Right renal pelvis (tissue), 4 donors: ENCODE data around the gene SFRP2. TPM values are rescaled to one million over a fixed set of nuclear protein-coding genes. Genes with fewer than 3 reads are reported as not detected.

ENCODE experiments used
- DNase-seq, 4 donors: peaks; one replicate each; pipeline ENCODE4 v3.0.0-alpha.2; 2013; ENCODE audit warnings: low read depth in 4 of 4, low spot score in 3 of 4, missing footprints in 1 of 4
- polyA plus RNA-seq, 4 donors: library from polyadenylated mRNA; unstranded; fragments of 120-200 nt; gene quantifications; one replicate each; pipeline ENCODE4 v1.2.1, GENCODE V29; 2013; ENCODE audit not compliant: insufficient read length in 4 of 4

Gene SFRP2
- polyA plus RNA-seq, 4 donors = 16.6 to 39.2 (median 21.3) TPM

DNA sequence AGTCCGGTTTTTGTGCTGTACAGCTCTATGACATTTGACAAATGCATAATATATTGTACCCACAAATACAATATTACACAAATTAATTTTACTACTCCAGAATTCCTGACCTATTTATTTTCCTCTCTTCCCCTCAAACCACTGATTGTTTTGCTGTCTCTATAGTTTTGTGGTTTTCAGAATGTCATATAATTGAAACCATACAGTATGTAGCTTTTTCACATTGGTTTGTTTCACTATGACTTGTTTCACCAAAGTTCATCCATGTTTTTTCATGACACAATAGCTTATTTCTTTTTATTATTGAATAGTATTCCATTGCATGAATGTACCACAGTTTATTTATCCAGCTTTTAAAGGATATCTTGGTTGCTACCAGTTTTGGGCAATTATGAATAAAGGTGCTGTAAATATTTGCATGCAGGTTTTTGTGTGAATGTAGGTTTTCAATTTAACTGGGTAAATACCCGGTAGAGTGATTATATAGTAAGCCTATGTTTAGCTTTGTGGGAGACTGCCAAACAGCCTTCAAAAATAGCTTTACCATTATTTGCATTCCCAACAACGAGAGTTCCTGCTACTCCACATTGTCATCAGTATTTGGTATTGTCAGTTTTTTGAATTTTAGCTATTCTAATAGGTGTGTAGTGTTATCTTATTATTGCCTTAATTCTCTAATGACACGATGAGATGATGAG lies 55.0 kb downstream of the SFRP2 start:
- DNase-seq = no peak

DNA sequence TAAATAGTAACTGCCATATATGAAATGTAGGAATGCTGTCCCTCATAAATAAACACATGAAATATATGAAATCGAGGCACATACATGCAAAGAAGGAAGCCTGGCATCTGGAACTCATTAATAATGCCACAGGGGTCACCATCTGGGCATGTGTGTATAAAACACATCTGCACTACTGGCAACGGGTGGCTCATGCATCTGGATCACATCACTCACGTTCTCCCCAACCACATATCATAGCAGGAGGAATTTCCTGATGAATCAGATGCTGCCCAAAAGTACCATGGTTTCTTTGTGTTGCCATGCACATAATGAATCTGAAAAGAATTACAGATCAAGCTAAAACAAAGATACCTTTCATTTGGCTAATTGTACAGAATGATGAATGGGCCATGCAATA lies 57.6 kb downstream of the SFRP2 start:
- DNase-seq = no peak

Other genes starting within 250 kb of the SFRP2 start
- 1 to 10 TPM; 5.2 to 6.4 (median 5.9) TPM for gene TLR2, start 104.8 kb downstream of the SFRP2 start, polyA plus RNA-seq
- 1 to 10 TPM; 3.9 to 5.7 (median 4.9) TPM for gene RNF175, start 29.1 kb downstream of the SFRP2 start, polyA plus RNA-seq